ENCODE data around the gene EXOSC2. TPM values are rescaled to one million over a fixed set of nuclear protein-coding genes. Genes with fewer than 3 reads are reported as not detected.

Gene EXOSC2
- total and polyA plus RNA-seq, 2 of the 13 experiments (the other 11 are each of a cell fraction or from before 2014, with no cell fraction given), result 27.5 to 63.8 TPM

DNA sequence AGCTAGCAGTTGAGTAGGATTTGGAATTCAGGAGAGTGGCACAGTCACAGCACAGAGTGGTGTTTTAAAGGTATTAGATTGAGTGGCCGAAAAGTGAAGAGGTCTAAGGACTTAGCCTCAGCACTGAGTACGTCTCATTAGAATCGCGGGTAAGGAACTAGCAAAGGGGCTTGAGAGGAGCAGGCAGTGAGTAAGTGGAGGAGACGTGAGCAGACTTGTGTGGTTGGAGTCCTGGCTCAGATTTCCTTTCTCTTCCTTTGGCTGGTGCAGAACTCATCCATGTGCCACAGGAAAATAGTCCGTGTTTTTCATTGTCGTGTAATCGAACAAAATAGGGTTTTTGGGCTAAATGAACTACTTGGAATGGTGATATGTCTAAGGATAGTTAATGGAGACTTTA, 3.4 kb downstream of the EXOSC2 start:
- CTCF ChIA-PET (ENCODE audit: low intra/inter-chr PET ratio, low total read pairs), result no interaction called here
- 92% methylated on average over 8 of the region's 8 CpGs for WGBS (ENCODE audit: low lambda C conversion rate)
- DNase-seq (ENCODE audit: low spot score) (no peak), FAIRE-seq (no peak), ATAC-seq (no peak)
- POLR2A ChIA-PET, result interaction anchor here (1.2 kb wide), 1 partner anchor 244 kb away, joined by 3 read pairs; no protein-coding TSS in a partner anchor
- Histone ChIP-seq H4K20me1 (ENCODE audit: insufficient read depth, low read length) (peaks cover 11% of the 10 kb centered on the region), H3K36me3 (replicated peaks in 1 of 2; ENCODE audit: control insufficient read depth in 1 of 2, insufficient read depth in 2 of 2, low read length in 2 of 2) (peaks cover 22 to 51% of the 10 kb centered on the region in 2 experiments), H3K4me3 (replicated peaks in 1 of 3; ENCODE audit: insufficient read depth in 1 of 3, low read depth in 2 of 3, low read length in 3 of 3) (no peak overlapping the region), H3K4me1 (ENCODE audit: insufficient read depth, low read length) (peaks cover 64% of the 10 kb centered on the region), H3K9ac (ENCODE audit: insufficient read depth, low read depth, low read length) (no peak overlapping the region), H3K27me3 (ENCODE audit: control insufficient read depth in 1 of 2, insufficient read depth in 2 of 2, low read length in 2 of 2) (peaks cover 0 to 3% of the 10 kb centered on the region in 2 experiments; a peak in 1 of 5 replicates), H3K27ac (ENCODE audit: extremely low read length, insufficient read depth, low read length) (no peak overlapping the region), H3K4me2 (ENCODE audit: low read depth, low read length) (no peak overlapping the region), H2AFZ (ENCODE audit: low read length) (no peak overlapping the region), H3K79me2 (ENCODE audit: insufficient read depth, low read length) (peaks cover 41% of the 10 kb centered on the region), H3K9me3 (ENCODE audit: low read length) (no peaks in the 10 kb centered on the region)
- in situ Hi-C loops (cut with HindIII; ENCODE audit: extremely low pct_ligation_motif_present, low pct_unique_long_range_greater_than_20kb) (no loop called here), intact Hi-C loops (cut with micrococcal nuclease; ENCODE audit: unreplicated experiment) (no loop called here)
- BruUV-seq (replicated peaks), result no TSS peak
- TF ChIP-seq ZNF781 (CRISPR knock-in tag; IDR thresholded peaks at IDR 0.05; ENCODE audit: borderline replicate concordance, not compliant biosample characterization), result no peak
- TF ChIP-seq ZNF205 (CRISPR knock-in tag; IDR thresholded peaks at IDR 0.05), result no peak
- no peak for TF ChIP-seq ZNF44 (CRISPR knock-in tag; IDR thresholded peaks at IDR 0.05)
- no peak for TF ChIP-seq HOXA3 (CRISPR knock-in tag; IDR thresholded peaks at IDR 0.05)
- TF ChIP-seq ZNF543 (CRISPR knock-in tag; IDR thresholded peaks at IDR 0.05), result no peak
- no peak for TF ChIP-seq PAX8 (CRISPR knock-in tag; IDR thresholded peaks at IDR 0.05; ENCODE audit: borderline replicate concordance)
- no peak for TF ChIP-seq NCOR1 (IDR thresholded peaks at IDR 0.05; ENCODE audit: borderline replicate concordance, low read length)
- no peak for TF ChIP-seq ARNTL (CRISPR knock-in tag; IDR thresholded peaks at IDR 0.05)
- TF ChIP-seq ZNF441 (CRISPR knock-in tag; IDR thresholded peaks at IDR 0.05; ENCODE audit: borderline replicate concordance), result no peak
- TF ChIP-seq, protein P1, sequence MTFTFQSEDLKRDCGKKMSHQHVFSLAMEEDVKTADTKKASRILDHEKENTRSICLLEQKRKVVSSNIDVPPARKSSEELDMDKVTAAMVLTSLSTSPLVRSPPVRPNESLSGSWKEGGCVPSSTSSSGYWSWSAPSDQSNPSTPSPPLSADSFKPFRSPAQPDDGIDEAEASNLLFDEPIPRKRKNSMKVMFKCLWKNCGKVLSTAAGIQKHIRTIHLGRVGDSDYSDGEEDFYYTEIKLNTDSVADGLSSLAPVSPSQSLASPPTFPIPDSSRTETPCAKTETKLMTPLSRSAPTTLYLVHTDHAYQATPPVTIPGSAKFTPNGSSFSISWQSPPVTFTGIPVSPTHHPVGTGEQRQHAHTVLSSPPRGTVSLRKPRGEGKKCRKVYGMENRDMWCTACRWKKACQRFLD (CRISPR knock-in tag; IDR thresholded peaks at IDR 0.05; ENCODE audit: borderline replicate concordance), result no peak
- TF ChIP-seq MIER2 (CRISPR knock-in tag; IDR thresholded peaks at IDR 0.05), result no peak
- TF ChIP-seq ZNF136 (CRISPR knock-in tag; IDR thresholded peaks at IDR 0.05; ENCODE audit: low read depth), result no peak
- no peak for TF ChIP-seq TARDBP (CRISPR knock-in tag; IDR thresholded peaks at IDR 0.05)
- TF ChIP-seq, protein P2, sequence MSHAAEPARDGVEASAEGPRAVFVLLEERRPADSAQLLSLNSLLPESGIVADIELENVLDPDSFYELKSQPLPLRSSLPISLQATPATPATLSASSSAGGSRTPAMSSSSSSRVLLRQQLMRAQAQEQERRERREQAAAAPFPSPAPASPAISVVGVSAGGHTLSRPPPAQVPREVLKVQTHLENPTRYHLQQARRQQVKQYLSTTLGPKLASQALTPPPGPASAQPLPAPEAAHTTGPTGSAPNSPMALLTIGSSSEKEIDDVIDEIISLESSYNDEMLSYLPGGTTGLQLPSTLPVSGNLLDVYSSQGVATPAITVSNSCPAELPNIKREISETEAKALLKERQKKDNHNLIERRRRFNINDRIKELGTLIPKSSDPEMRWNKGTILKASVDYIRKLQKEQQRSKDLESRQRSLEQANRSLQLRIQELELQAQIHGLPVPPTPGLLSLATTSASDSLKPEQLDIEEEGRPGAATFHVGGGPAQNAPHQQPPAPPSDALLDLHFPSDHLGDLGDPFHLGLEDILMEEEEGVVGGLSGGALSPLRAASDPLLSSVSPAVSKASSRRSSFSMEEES (CRISPR knock-in tag; IDR thresholded peaks at IDR 0.05), result no peak
- TF ChIP-seq, protein P3, sequence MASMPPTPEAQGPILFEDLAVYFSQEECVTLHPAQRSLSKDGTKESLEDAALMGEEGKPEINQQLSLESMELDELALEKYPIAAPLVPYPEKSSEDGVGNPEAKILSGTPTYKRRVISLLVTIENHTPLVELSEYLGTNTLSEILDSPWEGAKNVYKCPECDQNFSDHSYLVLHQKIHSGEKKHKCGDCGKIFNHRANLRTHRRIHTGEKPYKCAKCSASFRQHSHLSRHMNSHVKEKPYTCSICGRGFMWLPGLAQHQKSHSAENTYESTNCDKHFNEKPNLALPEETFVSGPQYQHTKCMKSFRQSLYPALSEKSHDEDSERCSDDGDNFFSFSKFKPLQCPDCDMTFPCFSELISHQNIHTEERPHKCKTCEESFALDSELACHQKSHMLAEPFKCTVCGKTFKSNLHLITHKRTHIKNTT (CRISPR knock-in tag; IDR thresholded peaks at IDR 0.05), result no peak
- TF ChIP-seq TBX2 (CRISPR knock-in tag; IDR thresholded peaks at IDR 0.05; ENCODE audit: borderline replicate concordance), result no peak
- no peak for TF ChIP-seq MBNL3 (CRISPR knock-in tag; conservative IDR thresholded peaks at IDR 0.05)
- no peak for TF ChIP-seq ZNF317 (CRISPR knock-in tag; IDR thresholded peaks at IDR 0.05)
- TF ChIP-seq, protein P4, sequence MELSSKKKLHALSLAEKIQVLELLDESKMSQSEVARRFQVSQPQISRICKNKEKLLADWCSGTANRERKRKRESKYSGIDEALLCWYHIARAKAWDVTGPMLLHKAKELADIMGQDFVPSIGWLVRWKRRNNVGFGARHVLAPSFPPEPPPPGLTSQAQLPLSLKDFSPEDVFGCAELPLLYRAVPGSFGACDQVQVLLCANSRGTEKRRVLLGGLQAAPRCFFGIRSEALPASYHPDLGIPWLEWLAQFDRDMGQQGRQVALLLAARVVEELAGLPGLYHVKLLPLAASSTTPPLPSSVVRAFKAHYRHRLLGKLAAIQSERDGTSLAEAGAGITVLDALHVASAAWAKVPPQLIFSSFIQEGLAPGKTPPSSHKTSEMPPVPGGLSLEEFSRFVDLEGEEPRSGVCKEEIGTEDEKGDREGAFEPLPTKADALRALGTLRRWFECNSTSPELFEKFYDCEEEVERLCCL (CRISPR knock-in tag; IDR thresholded peaks at IDR 0.05; ENCODE audit: borderline replicate concordance), result no peak
